GM12892 (cell line): ENCODE data around the gene ATP9A.
"Not testable (repeated sequence)": the region's sequence is repeated elsewhere in the genome, so short reads cannot be mapped to it uniquely, and the experiment has no call there.

Source experiments
- POLR2A ChIP-seq: IDR thresholded peaks from 2 replicates; pipeline ENCODE4 v1.6.1; 2011; ENCODE audit warnings: low read depth, low read length, control low read depth
- POLR2AphosphoS5 ChIP-seq: IDR thresholded peaks from 2 replicates; pipeline ENCODE4 v1.6.1; 2011; ENCODE audit warnings: low read depth, low read length, control low read depth

GRCh38 chr20:51723026-51723425 lies 45.2 kb downstream of the ATP9A start:
- TF ChIP-seq POLR2A, POLR2AphosphoS5: not testable (repeated sequence)
